ENCODE measurements around the gene LPP.

Gene LPP

DNA sequence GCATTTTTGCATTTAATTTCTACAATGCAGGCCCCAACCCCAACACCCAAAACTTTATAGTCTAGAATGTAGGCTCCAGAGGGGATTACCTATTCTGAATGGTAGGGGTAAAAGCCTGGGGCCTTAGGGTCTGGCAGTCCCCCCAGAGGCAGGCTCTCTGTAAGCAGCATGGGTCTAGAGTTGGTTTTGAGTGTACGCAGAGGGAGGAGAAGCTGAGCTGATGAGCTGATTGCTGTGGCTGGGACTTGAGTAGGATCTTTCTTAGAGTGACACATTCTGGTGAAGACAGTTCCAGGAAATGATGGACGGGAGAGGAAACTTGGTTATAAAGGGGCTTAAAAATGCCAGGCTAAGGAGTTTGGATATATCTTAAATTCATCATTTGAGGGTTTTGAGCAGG lies 2.1 kb downstream of the LPP start:
- H3K27ac ChIP-seq (ENCODE audit: low read depth, low read length): no peak overlapping the region
- H4K20me1 ChIP-seq (ENCODE audit: control insufficient read depth, insufficient read depth, low read depth, low read length): no peaks in the 10 kb centered on the region
- no peaks in the 10 kb centered on the region for H3K36me3 ChIP-seq (ENCODE audit: control insufficient read depth, low read length)
- no peaks in the 10 kb centered on the region for H3K9me3 ChIP-seq (ENCODE audit: control insufficient read depth, insufficient read depth, low read length)
- peaks cover 15% of the 10 kb centered on the region for H3F3A ChIP-seq (ENCODE audit: control insufficient read depth, insufficient read depth)
- no peak overlapping the region for H3K4me3 ChIP-seq (ENCODE audit: low read length)
- no peaks in the 10 kb centered on the region for H3K9me2 ChIP-seq (replicated peaks; ENCODE audit: control insufficient read depth, low read length)
- H3K4me2 ChIP-seq (ENCODE audit: low read length): no peak overlapping the region
- H3K27me3 ChIP-seq (ENCODE audit: control insufficient read depth, low read length): no peaks in the 10 kb centered on the region
- H3K4me1 ChIP-seq (ENCODE audit: control insufficient read depth, low read length): peaks cover 49% of the 10 kb centered on the region
- no peak for TF ChIP-seq EZH2phosphoT487 (IDR thresholded peaks at IDR 0.05; ENCODE audit: borderline replicate concordance, low read length)
- TF ChIP-seq, protein P1, sequence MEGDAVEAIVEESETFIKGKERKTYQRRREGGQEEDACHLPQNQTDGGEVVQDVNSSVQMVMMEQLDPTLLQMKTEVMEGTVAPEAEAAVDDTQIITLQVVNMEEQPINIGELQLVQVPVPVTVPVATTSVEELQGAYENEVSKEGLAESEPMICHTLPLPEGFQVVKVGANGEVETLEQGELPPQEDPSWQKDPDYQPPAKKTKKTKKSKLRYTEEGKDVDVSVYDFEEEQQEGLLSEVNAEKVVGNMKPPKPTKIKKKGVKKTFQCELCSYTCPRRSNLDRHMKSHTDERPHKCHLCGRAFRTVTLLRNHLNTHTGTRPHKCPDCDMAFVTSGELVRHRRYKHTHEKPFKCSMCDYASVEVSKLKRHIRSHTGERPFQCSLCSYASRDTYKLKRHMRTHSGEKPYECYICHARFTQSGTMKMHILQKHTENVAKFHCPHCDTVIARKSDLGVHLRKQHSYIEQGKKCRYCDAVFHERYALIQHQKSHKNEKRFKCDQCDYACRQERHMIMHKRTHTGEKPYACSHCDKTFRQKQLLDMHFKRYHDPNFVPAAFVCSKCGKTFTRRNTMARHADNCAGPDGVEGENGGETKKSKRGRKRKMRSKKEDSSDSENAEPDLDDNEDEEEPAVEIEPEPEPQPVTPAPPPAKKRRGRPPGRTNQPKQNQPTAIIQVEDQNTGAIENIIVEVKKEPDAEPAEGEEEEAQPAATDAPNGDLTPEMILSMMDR (IDR thresholded peaks at IDR 0.05; ENCODE audit: low read depth, low read length, poor library complexity, severe bottlenecking): no peak
- peaks cover 32% of the 10 kb centered on the region for H3K79me2 ChIP-seq (ENCODE audit: control insufficient read depth, low read length)

DNA sequence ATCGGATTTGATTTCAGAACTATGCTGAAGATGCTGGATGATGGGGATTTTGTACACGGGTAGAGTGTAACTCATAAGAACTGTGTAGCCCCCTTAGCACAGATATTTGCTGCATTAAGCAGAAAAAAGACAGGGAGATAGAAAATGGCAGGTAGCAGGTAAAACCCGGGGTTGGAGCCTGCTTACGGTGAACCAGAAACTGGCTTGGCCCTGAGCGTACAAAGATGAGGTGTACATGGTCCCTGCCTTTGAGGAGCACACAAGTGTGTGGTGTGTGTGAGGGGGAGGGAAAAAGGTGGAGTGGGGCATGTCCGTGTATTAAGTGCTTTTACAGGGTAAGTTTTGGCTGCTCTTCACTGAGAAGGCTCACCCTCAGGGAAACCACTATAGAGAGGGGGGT lies 3.5 kb downstream of the LPP start:
- H3K9me2 ChIP-seq (replicated peaks; ENCODE audit: control insufficient read depth, low read length): no peaks in the 10 kb centered on the region
- no peak overlapping the region for H3K4me2 ChIP-seq (ENCODE audit: low read length)
- no peak for TF ChIP-seq EZH2phosphoT487 (IDR thresholded peaks at IDR 0.05; ENCODE audit: borderline replicate concordance, low read length)
- TF ChIP-seq, protein P1 (IDR thresholded peaks at IDR 0.05; ENCODE audit: low read depth, low read length, poor library complexity, severe bottlenecking): no peak
- no peaks in the 10 kb centered on the region for H3K27me3 ChIP-seq (ENCODE audit: control insufficient read depth, low read length)
- H3K27ac ChIP-seq (ENCODE audit: low read depth, low read length): no peak overlapping the region
- H3K4me1 ChIP-seq (ENCODE audit: control insufficient read depth, low read length): peaks cover 41% of the 10 kb centered on the region
- no peak overlapping the region for H3K4me3 ChIP-seq (ENCODE audit: low read length)
- H3K9me3 ChIP-seq (ENCODE audit: control insufficient read depth, insufficient read depth, low read length): no peaks in the 10 kb centered on the region
- H3K79me2 ChIP-seq (ENCODE audit: control insufficient read depth, low read length): peaks cover 36% of the 10 kb centered on the region
- no peaks in the 10 kb centered on the region for H3K36me3 ChIP-seq (ENCODE audit: control insufficient read depth, low read length)
- H3F3A ChIP-seq (ENCODE audit: control insufficient read depth, insufficient read depth): peaks cover 8% of the 10 kb centered on the region
- H4K20me1 ChIP-seq (ENCODE audit: control insufficient read depth, insufficient read depth, low read depth, low read length): no peaks in the 10 kb centered on the region

DNA sequence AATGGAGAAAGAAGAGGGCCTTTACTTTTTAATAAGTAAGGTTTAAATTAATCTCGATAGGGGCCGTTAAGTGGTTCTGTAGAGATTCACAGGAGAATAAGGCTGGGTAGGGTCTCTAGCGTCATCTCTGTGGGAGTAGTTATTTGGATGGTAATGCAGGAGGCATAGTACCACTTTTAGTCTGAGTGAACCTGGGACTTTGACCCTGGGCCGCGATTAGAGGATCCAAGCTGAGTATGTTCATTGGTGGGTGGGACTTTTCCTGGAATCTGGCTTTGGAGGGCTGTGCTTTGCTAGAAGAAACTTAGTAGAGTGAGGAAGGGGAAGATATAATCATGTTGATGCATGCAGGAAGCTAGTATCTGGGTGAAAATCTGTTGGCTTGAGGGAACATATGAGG lies 4.0 kb downstream of the LPP start:
- H3K4me3 ChIP-seq (ENCODE audit: low read length): no peak overlapping the region
- TF ChIP-seq EZH2phosphoT487 (IDR thresholded peaks at IDR 0.05; ENCODE audit: borderline replicate concordance, low read length): no peak
- TF ChIP-seq, protein P1 (IDR thresholded peaks at IDR 0.05; ENCODE audit: low read depth, low read length, poor library complexity, severe bottlenecking): no peak
- no peaks in the 10 kb centered on the region for H3K9me3 ChIP-seq (ENCODE audit: control insufficient read depth, insufficient read depth, low read length)
- no peaks in the 10 kb centered on the region for H3K36me3 ChIP-seq (ENCODE audit: control insufficient read depth, low read length)
- H3K4me2 ChIP-seq (ENCODE audit: low read length): no peak overlapping the region
- H4K20me1 ChIP-seq (ENCODE audit: control insufficient read depth, insufficient read depth, low read depth, low read length): no peaks in the 10 kb centered on the region
- no peaks in the 10 kb centered on the region for H3K27me3 ChIP-seq (ENCODE audit: control insufficient read depth, low read length)
- no peaks in the 10 kb centered on the region for H3K9me2 ChIP-seq (replicated peaks; ENCODE audit: control insufficient read depth, low read length)
- H3K79me2 ChIP-seq (ENCODE audit: control insufficient read depth, low read length): peaks cover 38% of the 10 kb centered on the region
- peaks cover 35% of the 10 kb centered on the region for H3K4me1 ChIP-seq (ENCODE audit: control insufficient read depth, low read length)
- H3F3A ChIP-seq (ENCODE audit: control insufficient read depth, insufficient read depth): peaks cover 5% of the 10 kb centered on the region; the same call in 1 of the 2 replicates
- H3K27ac ChIP-seq (ENCODE audit: low read depth, low read length): no peak overlapping the region
